HL-60/S4 treated with phorbol 12-myristate 13-acetate at 8.2 ng/mL for 4 days and 3 days (cell line): ENCODE measurements around the gene DAZAP2.
"Not testable (repeated sequence)": the region's sequence is repeated elsewhere in the genome, so short reads cannot be mapped to it uniquely, and the experiment has no call there.

ENCODE experiments used
- in situ Hi-C: fragments of 300-500 bp; cut with MboI; formaldehyde crosslinking; loops from 2 replicates; pipeline ENCODE4 v1.15.0; 2022; ENCODE audit warnings: low sequenced_read_pairs

DAZAP2 gene

GRCh38 chr12:51245476-51246253, 7.0 kb downstream of the DAZAP2 start:
- in situ Hi-C loops: no loop called here

GRCh38 chr12:51246254-51246853, 7.7 kb downstream of the DAZAP2 start:
- in situ Hi-C loops: no loop called here

DNA sequence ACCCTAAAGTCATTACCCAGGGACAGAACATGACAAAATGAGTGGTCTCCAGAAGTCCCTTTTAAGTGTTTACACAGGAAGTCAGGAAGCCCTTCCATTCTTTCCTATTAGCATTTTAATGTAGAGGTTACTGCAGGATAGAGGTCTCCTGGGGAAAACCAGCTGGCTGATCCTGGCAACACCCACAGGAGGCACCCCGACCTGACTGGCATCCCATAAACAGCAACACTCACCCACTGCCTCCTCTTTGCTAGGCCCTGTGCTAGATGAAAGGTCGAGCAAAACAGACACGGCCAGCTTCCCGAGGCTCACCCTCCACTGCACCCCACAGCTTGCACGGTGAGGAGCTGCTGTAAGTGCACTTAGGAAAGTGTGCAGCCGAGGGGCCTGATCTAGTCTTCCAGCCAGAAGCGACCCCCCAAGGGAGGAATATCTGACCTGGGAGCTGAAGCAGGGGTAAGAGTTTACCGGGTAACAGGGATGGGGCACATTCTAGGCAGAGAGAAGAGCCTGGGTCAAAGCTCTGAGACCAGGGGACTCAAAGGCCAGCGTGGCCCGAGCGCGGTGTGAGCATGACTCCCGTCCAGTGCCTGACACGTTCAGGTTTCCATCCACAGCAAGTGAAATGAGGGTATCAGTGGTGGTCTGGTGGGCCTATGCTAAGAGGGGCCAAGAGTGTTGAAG, 9.0 kb downstream of the DAZAP2 start:
- in situ Hi-C loops: no loop called here

DNA sequence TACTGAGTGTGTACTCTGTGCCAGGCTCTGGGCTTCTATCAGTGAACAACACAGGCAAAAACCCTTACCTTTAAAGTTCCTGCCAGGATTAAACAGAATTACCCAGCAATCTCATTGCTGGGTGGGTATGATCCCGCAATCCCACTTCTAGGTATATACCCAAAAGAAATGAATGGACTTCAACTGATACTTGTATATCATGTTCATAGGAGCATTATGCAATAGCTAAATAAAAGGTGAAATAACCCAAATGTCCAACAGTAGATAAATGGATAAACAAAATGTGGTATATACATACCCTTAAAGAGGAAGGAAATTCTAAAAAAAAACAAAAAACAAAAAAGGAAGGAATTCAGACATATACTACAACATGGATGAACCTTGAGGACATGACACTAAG, 14.7 kb downstream of the DAZAP2 start:
- in situ Hi-C loops: no loop called here

DNA sequence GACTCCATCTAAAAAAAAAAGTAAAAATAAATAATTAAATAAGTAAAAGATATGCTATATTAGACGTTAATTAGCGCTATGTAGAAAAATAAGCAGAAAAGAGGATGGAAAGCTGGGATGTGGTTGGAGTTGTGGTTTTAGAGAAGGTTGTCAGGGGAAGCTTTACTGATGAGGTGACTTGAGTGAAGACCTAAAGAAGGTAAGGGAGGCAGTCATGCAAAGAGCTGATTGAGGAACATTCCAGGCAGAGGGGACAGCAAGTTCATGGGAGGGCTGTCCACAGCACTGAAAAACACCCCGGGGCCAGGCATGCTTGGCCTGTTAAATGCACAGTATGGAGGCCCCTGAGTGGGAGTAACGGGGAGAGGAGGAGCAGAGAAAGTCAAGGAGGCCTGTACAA, 15.9 kb downstream of the DAZAP2 start:
- in situ Hi-C loops: no loop called here

- in situ Hi-C loops: not testable (repeated sequence)
These were observed 21.0 kb downstream of the DAZAP2 start for GRCh38 chr12:51259600-51259999.

DNA sequence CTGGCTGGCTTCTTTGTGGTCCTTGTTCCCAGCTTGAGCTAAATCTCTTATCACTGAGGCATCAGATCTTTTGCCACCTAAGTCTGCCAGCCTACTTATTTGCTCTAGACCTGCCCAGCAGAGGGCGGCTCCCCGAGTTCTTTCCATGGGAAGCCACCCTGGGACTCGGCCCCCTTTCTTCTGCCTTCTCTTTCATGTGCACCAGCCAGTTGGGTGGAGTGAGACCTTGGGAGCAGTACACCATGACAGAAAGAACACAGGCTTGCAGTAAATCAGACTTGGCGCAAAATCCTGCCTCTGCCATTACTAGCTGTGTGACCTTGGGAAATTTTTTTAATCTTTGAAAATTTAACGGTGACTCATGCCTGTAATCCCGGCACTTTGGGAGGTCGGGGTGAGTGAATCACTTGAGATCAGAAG, 24.1 kb downstream of the DAZAP2 start:
- in situ Hi-C loops: no loop called here

DNA sequence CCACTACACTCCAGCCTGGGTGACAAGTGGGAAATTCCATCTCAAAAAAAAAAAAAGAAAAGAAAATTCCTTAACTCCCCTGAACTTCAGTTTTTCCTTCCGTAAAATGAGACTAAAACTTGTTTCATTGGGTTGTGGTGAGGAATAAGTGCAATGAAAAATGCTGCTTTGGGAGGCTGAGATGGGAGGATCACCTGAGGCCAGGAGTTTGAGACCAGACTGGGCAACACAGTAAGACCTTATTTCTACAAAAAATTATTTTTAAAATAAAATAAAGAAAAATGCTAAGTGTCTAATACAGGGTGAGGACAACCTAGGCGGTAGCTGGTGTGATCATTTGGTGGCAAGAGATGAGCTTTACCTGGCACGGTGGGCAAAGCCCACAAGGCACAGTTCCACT, 24.7 kb downstream of the DAZAP2 start:
- in situ Hi-C loops: no loop called here

- in situ Hi-C loops: no loop called here
These were observed 25.7 kb downstream of the DAZAP2 start for GRCh38 chr12:51264297-51264696.

DNA sequence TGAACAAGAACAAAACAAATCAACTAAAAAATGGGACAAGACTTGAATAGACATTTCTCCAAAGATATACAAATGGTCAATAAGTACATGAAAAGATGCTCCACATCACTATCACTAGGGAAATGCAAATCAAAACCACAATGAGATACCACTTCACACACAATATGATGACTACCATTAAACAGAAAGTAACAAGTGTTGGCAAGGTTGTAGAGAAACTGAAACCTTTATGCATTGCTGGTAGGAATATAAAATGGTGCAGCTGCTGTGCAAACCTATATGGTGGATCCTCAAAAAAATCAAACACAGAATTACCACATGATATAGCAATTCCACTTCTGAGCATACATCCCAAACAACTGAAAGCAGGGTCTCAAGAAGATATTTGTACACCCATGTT, 26.4 kb downstream of the DAZAP2 start:
- in situ Hi-C loops: no loop called here

GRCh38 chr12:51269174-51270066, 30.8 kb downstream of the DAZAP2 start:
- in situ Hi-C loops: no loop called here

- in situ Hi-C loops: no loop called here
These were observed 31.7 kb downstream of the DAZAP2 start, which contains the start of gene SMAGP for GRCh38 chr12:51270067-51270950. SMAGP (minus strand) TSS chr12:51270415; CDS start chr12:51269278, 1,137 bp downstream.

DNA sequence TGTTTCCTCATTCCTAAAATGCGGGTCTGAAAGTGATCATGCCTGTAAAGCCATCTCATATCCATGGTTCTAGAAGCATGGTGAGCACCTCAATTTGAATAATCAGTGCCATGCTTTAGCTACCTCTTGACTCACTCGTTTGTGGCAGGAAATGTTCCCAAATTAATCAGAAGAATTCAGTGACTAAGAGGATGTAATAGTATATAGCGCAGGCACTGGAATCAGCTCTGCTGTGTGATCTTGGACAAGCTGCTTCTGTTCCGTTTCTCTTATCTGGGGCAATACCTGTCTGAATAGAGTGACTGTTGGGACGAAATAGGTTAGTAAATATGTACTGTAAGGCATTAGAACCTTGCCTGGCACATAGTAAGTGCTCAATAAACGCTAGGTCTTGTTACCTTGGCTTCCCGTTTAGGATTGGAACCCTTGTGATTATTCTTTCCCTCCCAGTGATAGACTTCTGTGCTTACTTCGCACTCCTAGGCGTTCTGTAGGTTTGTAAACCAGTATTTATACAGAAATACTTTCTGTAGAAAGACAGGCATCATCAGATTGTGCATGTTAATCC, 32.4 kb downstream of the DAZAP2 start:
- in situ Hi-C loops: no loop called here

GRCh38 chr12:51272810-51273209, 34.2 kb downstream of the DAZAP2 start:
- in situ Hi-C loops: not testable (repeated sequence)

- in situ Hi-C loops: no loop called here
These were observed 36.5 kb downstream of the DAZAP2 start for GRCh38 chr12:51275088-51275487.

- in situ Hi-C loops: no loop called here
These were observed 42.7 kb downstream of the DAZAP2 start for GRCh38 chr12:51281202-51281924.

- in situ Hi-C loops: no loop called here
These were observed 47.2 kb downstream of the DAZAP2 start for GRCh38 chr12:51285843-51286242.

GRCh38 chr12:51291603-51292513, 53.2 kb downstream of the DAZAP2 start:
- in situ Hi-C loops: not testable (repeated sequence)
